Heart right ventricle (tissue), 16 donors: Measurements from ENCODE around the gene CNFN. TPM values are rescaled to one million over a fixed set of nuclear protein-coding genes. Genes with fewer than 3 reads are reported as not detected.

Source experiments
- ATAC-seq, 8 donors: fragments of 200-7000 bp; cut with Tn5 transposase; one replicate each; pipeline ENCODE4 v1.9.1; 2020; ENCODE audit warnings: mild to moderate bottlenecking in 8 of 8, moderate library complexity in 8 of 8, moderate number of reproducible peaks in 1 of 8
- DNase-seq, 2 donors: peaks; one replicate each; pipeline ENCODE4 v3.0.0-alpha.2; 2020
- H3K27ac ChIP-seq, 10 donors: fragments of 200-600 bp; sonication (generic) in 2 of 10; one replicate each; pipeline versions ENCODE4 v1.5.0 to v1.8.0; 2020 to 2022; ENCODE audit warnings: mild to moderate bottlenecking in 3 of 10
- H3K27me3 ChIP-seq, 7 donors: fragments of 200-600 bp; one replicate each; pipeline ENCODE4 v1.8.0; 2021 to 2022; ENCODE audit warnings: mild to moderate bottlenecking in 2 of 7
- H3K36me3 ChIP-seq, 9 donors: fragments of 200-600 bp; sonication (generic) in 1 of 9; one replicate each; pipeline versions ENCODE4 v1.5.0 to v1.8.0; 2020 to 2022; ENCODE audit warnings: mild to moderate bottlenecking in 2 of 9
- H3K4me1 ChIP-seq, 9 donors: fragments of 200-600 bp; sonication (generic) in 1 of 9; one replicate each; pipeline versions ENCODE4 v1.5.0 to v1.8.0; 2020 to 2022; ENCODE audit warnings: mild to moderate bottlenecking in 4 of 9
- H3K4me3 ChIP-seq, 10 donors: fragments of 200-600 bp; sonication (generic) in 2 of 10; one replicate each; pipeline versions ENCODE4 v1.5.0 to v1.8.0; 2020 to 2022; ENCODE audit warnings: mild to moderate bottlenecking in 7 of 10, moderate library complexity in 2 of 10
- H3K9me3 ChIP-seq, 11 donors: fragments of 200-600 bp in 10 of 11; sonication (generic) in 2 of 11; one replicate each; pipeline versions ENCODE4 v1.5.0 to v1.8.0; 2013 to 2022; ENCODE audit warnings: mild to moderate bottlenecking in 2 of 11, control low read depth in 1 of 11, moderate library complexity in 1 of 11
- CTCF ChIP-seq, 9 donors: fragments of 200-600 bp; sonication (generic) in 2 of 9; IDR thresholded peaks; one replicate each; pipeline versions ENCODE4 v1.5.0 to v1.8.0; 2021 to 2022; ENCODE audit warnings: antibody characterized with exemption in 9 of 9, mild to moderate bottlenecking in 5 of 9, moderate library complexity in 1 of 9
- WGBS, 2 donors: extraction: QIAGEN DNeasy Blood & Tissue Kit; methylation state at CpG; one replicate each; pipeline ENCODE4 v1.1.7; 2013; ENCODE audit warnings: inconsistent platforms in 1 of 2; 5-methylcytosine and 5-hydroxymethylcytosine counted together
- intact Hi-C, 10 donors: fragments of 100-400 bp; cut with DNase I; formaldehyde crosslinking; loops; one replicate each; pipeline versions ENCODE4 v1.11.1 to v1.14.2; 2022
- polyA plus RNA-seq, 2 donors: library from polyadenylated mRNA; stranded (reverse); fragments of 200-250 nt; gene quantifications; one replicate each; pipeline ENCODE4 v1.2.3, GENCODE V29; 2013
- total RNA-seq, 10 donors: library from RNA; stranded (reverse); fragmentation: NEBNext Ultra II Directional in 3 of 10; extraction: Animal tissue kit (Norgen Biotek cat#: 25700) in 3 of 10; gene quantifications; one replicate each; pipeline versions ENCODE4 v1.2.1 to v1.2.4, GENCODE V29; 2021 to 2023
- donor health status: Arrhythmogenic right ventricular cardiomyopathy.
- donor health status: ischemic (EF 13 %, LVEDD 7.1; RV severe dilation, severe dysfunction).
- donor health status: healthy with polysubstance abuse.
- donor health status: DM: no; HTN: yes; CAD: no.
- donor health status: DM: no; HTN: no; CAD: no.
- donor health status: ischemic (EF 25% LVEDD 6.9; RV normal size, moderate dysfunction).
- donor health status: ischemic (EF 25% LVEDD 5.7; RV mildly dilated, moderate dysfunction).
- donor health status: healthy.
- donor health status: DM: yes; HTN: yes; CAD: no.
- donor health status: Ischemic cardiomyopathy.
- donor health status: ischemic (EF 35%, LVEDD 5.7; RV mildly dilated, moderate dysfunction).
- donor health status: nonischemic (EF 11% LVEDD 7.7; RV severe dilation, severe dysfunction).
- donor health status: DM: yes; HTN: yes; CAD: no.
- donor health status: PGD.
- donor health status: ischemic (EF 29% LVEDD 5.4; RV normal size, mild dysfunction).
- donor health status: nonischemic (EF 23%, LVEDD 6.1; RV moderate dilation, normal function).

The CNFN gene
- total and polyA plus RNA-seq, 12 donors = 0.51 to 7.2 (median 0.84) TPM; not detected in 5

- WGBS, 2 donors = 94 to 96% methylated on average over 1 of the region's 1 CpG
- intact Hi-C loops = loop anchor here in 2 of 10 donors (5.0 to 10.0 kb wide), 2 partner anchors 44 to 187 kb away; partner anchors contain the start of gene GSK3A (in 1 of the 2)
- Histone ChIP-seq H3K4me3 (no peak overlapping the region), H3K4me1 (peaks cover 6 to 58% (median 20%) of the 10 kb centered on the region in 9 donors), H3K27me3 (no peaks in the 10 kb centered on the region), H3K9me3 (no peaks in the 10 kb centered on the region), H3K36me3 (no peaks in the 10 kb centered on the region), H3K27ac (no peak overlapping the region)
- ATAC-seq (no peak), DNase-seq (no peak)
- no peak for TF ChIP-seq CTCF (IDR thresholded peaks at IDR 0.05)
These were observed 41.4 kb upstream of the CNFN start for GRCh38 chr19:42431486-42431885.

- intact Hi-C loops = no loop called here
- 91 to 99% methylated on average over 3 of the region's 3 CpGs for WGBS, 2 donors
- no peak overlapping the region for H3K27ac ChIP-seq
- H3K9me3 ChIP-seq = no peaks in the 10 kb centered on the region
- H3K4me1 ChIP-seq = peaks cover 13 to 52% (median 21%) of the 10 kb centered on the region in 9 donors
- no peak for TF ChIP-seq CTCF (IDR thresholded peaks at IDR 0.05)
- ATAC-seq (no peak), DNase-seq (no peak)
- H3K27me3 ChIP-seq = peaks cover 0 to 16% (median 0%) of the 10 kb centered on the region in 7 donors
- H3K36me3 ChIP-seq = no peaks in the 10 kb centered on the region
- no peak overlapping the region for H3K4me3 ChIP-seq
These were observed 38.6 kb upstream of the CNFN start for GRCh38 chr19:42428676-42429075.

GRCh38 chr19:42427313-42427712 is 37.2 kb upstream of the CNFN start, which contains the start of gene LIPE:
LIPE (minus strand) TSS chr19:42427388; CDS start chr19:42427149, 239 bp downstream.
- Histone ChIP-seq H3K27me3 (peaks cover 0 to 16% (median 0%) of the 10 kb centered on the region in 7 donors), H3K9me3 (no peaks in the 10 kb centered on the region), H3K27ac (peak within 1 kb of the TSS in 6 of 10 donors; percentile 4 to 44 (median 28)), H3K4me1 (peaks cover 3 to 50% (median 22%) of the 10 kb centered on the region in 9 donors), H3K36me3 (no peaks in the 10 kb centered on the region), H3K4me3 (no peak within 1 kb of the TSS)
- 43 to 49% methylated on average over 4 of the region's 4 CpGs for WGBS, 2 donors
- ATAC-seq (no peak), DNase-seq (no peak)
- intact Hi-C loops = no loop called here
- no peak for TF ChIP-seq CTCF (IDR thresholded peaks at IDR 0.05)

- Histone ChIP-seq H3K9me3 (no peaks in the 10 kb centered on the region), H3K27ac (peak overlapping the region in 6 of 10 donors; percentile 4 to 44 (median 28)), H3K36me3 (no peaks in the 10 kb centered on the region), H3K27me3 (peaks cover 0 to 16% (median 0%) of the 10 kb centered on the region in 7 donors), H3K4me1 (peaks cover 3 to 50% (median 28%) of the 10 kb centered on the region in 9 donors), H3K4me3 (no peak overlapping the region)
- DNase-seq = no peak
- TF ChIP-seq CTCF (IDR thresholded peaks at IDR 0.05) = no peak
- intact Hi-C loops = no loop called here
- 81 to 86% methylated on average over 3 of the region's 3 CpGs for WGBS, 2 donors
- ATAC-seq = no peak
These were observed 36.5 kb upstream of the CNFN start for GRCh38 chr19:42426643-42427042.
